Nephron (organoid): ENCODE results near the gene HEXIM1.
"Not testable (repeated sequence)": the region's sequence is repeated elsewhere in the genome, so short reads cannot be mapped to it uniquely, and the experiment has no call there.

Experiments used
- H3K27ac Mint-ChIP-seq, 3 experiments: 2 replicates each; pipeline ENCODE4 v1.8.0; 2020; ENCODE audit warnings: mixed read lengths in 3 of 3, mild to moderate bottlenecking in 2 of 3, moderate library complexity in 1 of 3
- H3K27me3 Mint-ChIP-seq: 2 replicates; pipeline ENCODE4 v1.8.0; 2021; ENCODE audit warnings: low read depth, mild to moderate bottlenecking, moderate library complexity, mixed read lengths
- H3K36me3 Mint-ChIP-seq: 2 replicates; pipeline ENCODE4 v1.8.0; 2020; ENCODE audit warnings: low read depth, mixed read lengths
- H3K4me1 Mint-ChIP-seq: 2 replicates; pipeline ENCODE4 v1.8.0; 2020; ENCODE audit warnings: mixed read lengths
- H3K4me3 Mint-ChIP-seq, 3 experiments: 2 replicates each; pipeline ENCODE4 v1.8.0; 2020; ENCODE audit warnings: mild to moderate bottlenecking in 3 of 3, mixed read lengths in 3 of 3, moderate library complexity in 2 of 3
- H3K9me3 Mint-ChIP-seq: 2 replicates; pipeline ENCODE4 v1.8.0; 2020; ENCODE audit warnings: mixed read lengths
- TF ChIP-seq, protein P1 (sequence below), 3 experiments: fragments of 200-600 bp; sonication (generic); IDR thresholded peaks; one replicate each; pipeline ENCODE4 v1.5.0; 2021; ENCODE audit warnings: antibody characterized with exemption in 3 of 3; ENCODE audit not compliant: unreplicated experiment in 3 of 3

The HEXIM1 gene

GRCh38 chr17:45120558-45120957 is 27.7 kb upstream of the HEXIM1 start:
- Mint-ChIP-seq H3K9me3 (no peaks in the 10 kb centered on the region), H3K27me3 (no peaks in the 10 kb centered on the region), H3K4me1 (peaks cover 5% of the 10 kb centered on the region), H3K4me3 (no peak overlapping the region), H3K36me3 (peaks cover 5% of the 10 kb centered on the region), H3K27ac (no peak overlapping the region)
- TF ChIP-seq, protein P1, sequence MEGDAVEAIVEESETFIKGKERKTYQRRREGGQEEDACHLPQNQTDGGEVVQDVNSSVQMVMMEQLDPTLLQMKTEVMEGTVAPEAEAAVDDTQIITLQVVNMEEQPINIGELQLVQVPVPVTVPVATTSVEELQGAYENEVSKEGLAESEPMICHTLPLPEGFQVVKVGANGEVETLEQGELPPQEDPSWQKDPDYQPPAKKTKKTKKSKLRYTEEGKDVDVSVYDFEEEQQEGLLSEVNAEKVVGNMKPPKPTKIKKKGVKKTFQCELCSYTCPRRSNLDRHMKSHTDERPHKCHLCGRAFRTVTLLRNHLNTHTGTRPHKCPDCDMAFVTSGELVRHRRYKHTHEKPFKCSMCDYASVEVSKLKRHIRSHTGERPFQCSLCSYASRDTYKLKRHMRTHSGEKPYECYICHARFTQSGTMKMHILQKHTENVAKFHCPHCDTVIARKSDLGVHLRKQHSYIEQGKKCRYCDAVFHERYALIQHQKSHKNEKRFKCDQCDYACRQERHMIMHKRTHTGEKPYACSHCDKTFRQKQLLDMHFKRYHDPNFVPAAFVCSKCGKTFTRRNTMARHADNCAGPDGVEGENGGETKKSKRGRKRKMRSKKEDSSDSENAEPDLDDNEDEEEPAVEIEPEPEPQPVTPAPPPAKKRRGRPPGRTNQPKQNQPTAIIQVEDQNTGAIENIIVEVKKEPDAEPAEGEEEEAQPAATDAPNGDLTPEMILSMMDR (IDR thresholded peaks at IDR 0.05; ENCODE audit: unreplicated experiment in 3 of 3), result no peak

- Mint-ChIP-seq H3K36me3 (peaks cover 1% of the 10 kb centered on the region), H3K27me3 (no peaks in the 10 kb centered on the region), H3K4me3 (no peak overlapping the region), H3K4me1 (peaks cover 5% of the 10 kb centered on the region), H3K27ac (no peak overlapping the region), H3K9me3 (no peaks in the 10 kb centered on the region)
- TF ChIP-seq, protein P1 (IDR thresholded peaks at IDR 0.05; ENCODE audit: unreplicated experiment in 3 of 3), result no peak
These were observed 27.2 kb upstream of the HEXIM1 start for GRCh38 chr17:45121055-45121454.

DNA sequence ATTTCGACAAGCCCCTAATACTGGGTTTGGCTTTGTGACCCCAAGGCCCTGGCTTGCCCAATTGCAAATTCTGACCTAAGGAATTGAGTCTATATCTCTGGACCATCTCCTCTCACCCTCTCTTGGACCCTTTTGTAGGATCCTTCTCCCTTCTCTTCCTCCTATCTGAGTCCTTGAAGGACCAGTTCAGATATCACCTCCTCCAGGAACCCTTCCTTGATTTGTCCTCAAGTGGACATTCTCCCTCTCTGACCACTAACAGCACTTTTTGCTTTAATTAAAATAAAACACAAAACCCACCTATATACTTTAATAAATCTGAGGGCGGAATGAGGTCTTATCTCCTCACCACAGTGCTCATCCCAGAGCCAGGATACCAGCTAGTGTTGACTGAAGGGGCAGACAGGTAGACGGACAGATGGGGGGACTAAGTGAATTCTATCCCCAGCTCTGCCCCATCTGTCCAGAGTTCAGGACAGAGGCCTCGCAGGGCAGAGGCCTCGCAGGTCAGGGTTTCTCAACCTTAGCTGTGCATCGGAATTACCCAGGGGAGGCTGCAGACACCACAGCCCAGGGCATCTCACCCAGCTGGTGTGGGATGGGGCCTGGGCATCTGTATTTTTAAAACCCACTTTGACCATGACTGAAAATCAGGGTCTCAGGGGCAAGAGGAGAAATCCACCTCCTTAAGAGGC is 25.1 kb upstream of the HEXIM1 start:
- H3K9me3 Mint-ChIP-seq, result no peaks in the 10 kb centered on the region
- TF ChIP-seq, protein P1 (IDR thresholded peaks at IDR 0.05; ENCODE audit: unreplicated experiment in 3 of 3), result no peak
- H3K4me3 Mint-ChIP-seq, result no peak overlapping the region
- H3K27me3 Mint-ChIP-seq, result no peaks in the 10 kb centered on the region
- H3K4me1 Mint-ChIP-seq, result peaks cover 22% of the 10 kb centered on the region
- peak overlapping the region in 1 of 3 experiments; percentile 9 for H3K27ac Mint-ChIP-seq
- no peaks in the 10 kb centered on the region for H3K36me3 Mint-ChIP-seq

DNA sequence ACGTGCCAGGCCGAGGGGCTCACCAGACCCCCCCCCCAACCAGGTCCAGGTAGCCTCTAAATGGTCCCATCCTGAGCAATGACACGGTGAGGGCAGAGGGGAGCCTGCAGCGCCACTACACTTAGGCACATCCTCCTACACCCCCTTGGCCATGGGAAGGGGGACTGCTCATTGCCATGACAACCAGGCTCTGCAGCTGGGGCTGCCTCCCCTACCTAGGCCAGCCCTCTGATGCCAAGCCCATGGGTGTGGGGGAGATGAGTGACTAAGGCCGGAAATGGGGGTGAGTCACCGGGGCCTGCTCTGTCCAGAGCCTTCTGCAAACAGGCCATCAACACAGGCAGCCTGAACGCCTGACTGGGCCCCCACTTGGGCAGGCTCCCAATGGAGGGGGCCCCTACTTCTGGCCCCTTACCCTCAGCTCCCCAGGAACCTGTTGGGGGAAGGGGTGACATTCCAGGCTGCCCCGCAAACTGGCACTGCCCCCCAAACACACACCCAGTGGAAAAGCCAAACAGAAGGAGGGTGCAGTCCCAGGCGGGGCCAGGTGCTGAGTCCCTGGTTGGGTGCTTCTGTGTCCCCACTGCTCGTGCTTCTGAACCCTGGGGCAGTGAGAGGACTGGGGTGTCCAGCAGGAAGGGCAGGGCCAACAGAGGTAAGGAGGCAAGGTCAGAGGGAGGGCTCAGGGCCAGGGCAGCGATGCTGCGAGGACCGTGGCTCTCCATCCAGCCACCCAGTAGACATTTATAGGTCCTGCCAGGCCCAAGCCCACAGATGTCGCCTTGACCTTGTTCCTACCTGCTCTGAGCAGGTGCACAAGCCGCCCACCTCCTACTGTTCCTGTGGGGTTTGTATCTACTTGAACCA is 24.1 kb upstream of the HEXIM1 start:
- TF ChIP-seq, protein P1 (IDR thresholded peaks at IDR 0.05; ENCODE audit: unreplicated experiment in 3 of 3), result no peak
- Mint-ChIP-seq H3K4me3 (no peak overlapping the region), H3K27ac (peak overlapping the region in 1 of 3 experiments; percentile 35), H3K4me1 (peaks cover 24% of the 10 kb centered on the region), H3K27me3 (no peaks in the 10 kb centered on the region), H3K9me3 (no peaks in the 10 kb centered on the region), H3K36me3 (no peaks in the 10 kb centered on the region)

DNA sequence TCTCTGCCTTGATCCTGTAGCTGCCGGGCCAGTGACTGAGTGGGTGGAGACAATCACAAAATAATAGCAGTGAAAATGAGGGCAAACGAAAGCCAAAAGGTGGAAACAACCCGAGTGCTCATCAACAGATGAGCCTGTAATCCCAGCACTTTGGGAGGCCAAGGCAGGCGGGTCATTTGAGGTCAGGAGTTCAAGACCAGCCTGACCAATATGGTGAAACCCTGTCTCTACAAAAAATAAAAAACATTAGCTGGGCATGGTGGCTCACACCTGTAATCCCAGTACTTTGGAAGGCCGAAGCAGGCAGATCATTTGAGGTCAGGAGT is 23.5 kb upstream of the HEXIM1 start:
- H3K9me3 Mint-ChIP-seq, H3K27me3 Mint-ChIP-seq, H3K4me3 Mint-ChIP-seq, H3K36me3 Mint-ChIP-seq: not testable (repeated sequence)
- Mint-ChIP-seq H3K27ac (peak overlapping the region in 1 of 3 experiments; percentile 35), H3K4me1 (peaks cover 30% of the 10 kb centered on the region)

- Mint-ChIP-seq H3K27me3 (no peaks in the 10 kb centered on the region), H3K4me3 (no peak overlapping the region), H3K4me1 (peaks cover 30% of the 10 kb centered on the region), H3K9me3 (no peaks in the 10 kb centered on the region), H3K36me3 (no peaks in the 10 kb centered on the region), H3K27ac (peak overlapping the region in 2 of 3 experiments; percentile 20 to 35)
- TF ChIP-seq, protein P1 (IDR thresholded peaks at IDR 0.05; ENCODE audit: unreplicated experiment in 3 of 3), result no peak
These were observed 22.8 kb upstream of the HEXIM1 start for GRCh38 chr17:45125509-45125908.
